ENCODE measurements around the gene NECTIN4.

NECTIN4 gene

DNA sequence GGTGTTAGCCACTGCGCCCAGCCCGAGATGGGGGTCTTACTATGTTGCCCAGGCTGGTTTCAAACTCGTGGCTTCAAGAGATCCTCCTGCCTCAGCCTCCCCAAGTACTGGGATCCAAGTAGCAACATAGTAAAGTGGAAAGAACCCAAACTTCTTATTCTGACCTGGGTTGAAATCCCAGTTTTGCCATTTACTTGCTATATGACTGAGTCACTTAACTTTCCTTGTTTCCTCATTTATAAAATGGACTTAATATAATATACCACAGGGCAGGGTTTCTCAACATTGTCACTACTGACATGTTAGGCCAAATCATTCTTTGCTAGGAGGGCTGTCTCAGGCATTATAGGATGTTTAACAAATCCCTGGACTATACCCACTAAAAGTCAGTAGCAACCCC, 21.8 kb upstream of the NECTIN4 start:
- DNase-seq: no peak

DNA sequence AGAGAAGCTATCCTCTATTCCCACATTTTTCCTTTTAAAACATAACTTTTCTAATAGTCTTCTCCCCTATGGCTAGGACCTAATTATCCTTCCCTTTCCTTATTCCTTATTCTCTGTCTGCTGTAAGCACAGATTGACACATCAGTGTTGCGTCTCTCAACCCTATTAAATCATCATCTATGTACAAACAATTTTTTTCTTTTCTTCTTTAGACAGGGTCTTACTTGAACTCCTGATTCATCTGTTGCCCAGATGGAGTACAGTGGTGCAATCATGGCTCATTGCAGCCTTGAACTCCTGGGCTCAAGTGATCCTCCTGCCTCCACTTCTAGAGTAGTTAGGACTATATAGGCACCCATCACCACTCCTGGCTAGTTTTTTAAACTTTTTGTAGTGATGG, 17.1 kb upstream of the NECTIN4 start:
- no peak for DNase-seq

DNA sequence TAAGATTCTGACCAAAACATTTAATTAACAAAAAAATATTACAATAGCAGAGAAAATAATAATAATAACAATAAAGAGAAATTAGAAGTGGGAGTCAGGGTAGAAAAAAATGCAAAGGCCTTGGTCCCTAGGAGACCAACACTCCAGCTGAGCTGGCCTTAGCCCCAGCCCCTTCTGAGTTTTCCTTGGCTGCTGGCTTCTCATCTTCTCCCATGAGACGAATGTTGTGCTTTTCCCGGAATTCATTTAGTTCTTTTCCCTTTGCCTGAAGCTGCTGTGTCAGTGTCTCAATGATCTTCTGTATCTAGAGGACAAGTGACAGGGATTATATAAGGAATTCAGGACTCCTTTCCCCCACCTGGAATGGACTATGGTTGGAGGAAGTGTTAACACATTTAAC, 11.2 kb upstream of the NECTIN4 start:
- DNase-seq: no peak

DNA sequence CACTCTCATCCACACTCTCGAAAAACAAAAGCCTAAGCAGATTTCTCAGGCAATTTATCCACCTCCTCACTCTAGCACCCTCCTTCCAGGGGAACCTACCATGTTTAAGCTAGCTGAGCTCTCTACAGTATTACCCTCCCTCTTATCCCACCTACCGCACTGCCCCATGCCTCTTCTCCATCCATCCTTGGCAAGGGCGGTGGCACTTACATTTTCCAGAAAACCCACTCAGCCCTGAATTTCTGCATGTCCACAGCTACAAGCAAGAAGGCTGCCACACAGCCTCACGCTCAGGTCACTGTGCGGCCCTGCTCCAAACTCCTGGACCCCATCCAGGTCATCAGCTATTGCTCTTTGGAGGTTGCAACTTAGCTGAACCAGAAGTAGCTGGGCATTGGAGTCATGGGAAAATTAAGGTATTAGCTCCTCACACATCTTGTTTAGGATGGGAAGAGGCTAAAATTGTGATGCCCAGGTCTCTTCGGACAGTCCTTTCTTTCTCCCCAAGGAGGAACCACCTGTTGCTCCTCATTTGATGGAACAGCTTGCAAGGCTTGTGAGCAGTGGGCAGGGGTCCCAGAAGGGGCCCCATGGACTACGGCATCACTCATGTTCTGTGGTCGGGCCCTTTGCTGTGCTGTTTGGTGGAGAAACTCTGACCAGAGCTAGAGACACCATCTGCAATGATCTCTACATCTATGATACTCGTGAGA, 9.9 kb upstream of the NECTIN4 start:
- no peak for DNase-seq

DNA sequence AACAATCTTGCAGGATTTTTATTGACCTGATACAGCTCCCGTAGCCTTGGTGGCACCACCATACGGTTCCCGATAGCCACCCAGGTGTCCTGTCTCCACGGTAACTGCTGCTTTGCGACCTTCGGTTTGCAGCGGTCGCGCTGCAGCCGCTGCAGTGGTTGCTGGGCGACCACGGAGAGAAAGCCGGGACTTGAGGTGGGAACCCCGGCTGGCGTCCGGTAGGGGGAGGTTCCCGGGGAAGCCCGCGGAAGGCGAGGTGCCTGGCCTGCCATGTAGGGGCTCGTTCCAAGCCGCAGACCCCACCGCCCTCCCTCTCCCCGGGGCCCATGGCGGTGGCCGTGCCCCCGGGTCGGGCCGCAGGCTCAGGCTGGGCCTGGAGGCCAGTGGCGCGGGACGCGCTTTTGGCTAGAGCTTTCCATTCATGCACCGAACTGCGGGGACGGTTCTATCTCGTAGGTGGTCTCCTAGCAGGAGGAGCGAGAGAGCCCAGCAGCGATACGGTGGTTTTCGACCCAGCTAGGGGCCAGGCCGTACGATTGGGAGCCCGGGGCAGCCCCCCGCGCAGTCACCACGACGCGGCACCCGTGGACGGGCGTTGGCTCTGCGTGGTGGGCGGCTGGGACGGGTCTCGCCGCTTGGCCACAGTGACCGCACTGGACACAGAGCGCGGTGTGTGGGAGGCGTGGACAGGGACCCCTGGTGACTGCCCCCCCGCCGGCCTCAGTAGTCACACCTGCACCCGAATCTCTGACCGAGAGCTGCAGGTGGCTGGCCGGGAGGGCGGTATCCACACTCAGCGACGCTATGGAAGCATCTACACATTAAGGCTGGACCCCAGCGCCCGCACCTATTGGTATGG, 9.1 kb upstream of the NECTIN4 start, which contains the start of gene KLHDC9:
Gene KLHDC9 (plus strand): TSS at position 152 of the 859 bp plus-strand sequence. CDS start 175 bp downstream, at position 327.
- DNase-seq: peak; percentile 75

DNA sequence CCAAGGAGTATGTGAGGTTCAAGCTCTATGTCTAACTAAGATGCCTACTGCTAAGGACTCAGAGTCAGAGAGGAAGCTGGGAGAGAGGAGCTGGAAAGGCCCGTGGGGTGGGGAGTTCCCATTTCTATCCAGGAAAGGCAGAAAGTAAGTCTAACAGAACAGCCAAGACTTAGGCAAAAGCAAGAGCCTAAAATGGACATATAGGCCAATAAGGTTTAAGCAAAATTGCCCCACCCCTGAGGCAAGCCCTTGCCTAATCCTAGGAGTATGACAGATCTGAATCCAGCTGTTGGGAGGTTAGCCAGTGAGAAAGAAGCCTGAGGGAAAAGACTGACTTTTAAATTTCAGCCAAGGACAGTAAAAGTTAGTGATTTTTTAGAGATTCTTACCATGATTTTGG, 7.2 kb upstream of the NECTIN4 start:
- no peak for DNase-seq

DNA sequence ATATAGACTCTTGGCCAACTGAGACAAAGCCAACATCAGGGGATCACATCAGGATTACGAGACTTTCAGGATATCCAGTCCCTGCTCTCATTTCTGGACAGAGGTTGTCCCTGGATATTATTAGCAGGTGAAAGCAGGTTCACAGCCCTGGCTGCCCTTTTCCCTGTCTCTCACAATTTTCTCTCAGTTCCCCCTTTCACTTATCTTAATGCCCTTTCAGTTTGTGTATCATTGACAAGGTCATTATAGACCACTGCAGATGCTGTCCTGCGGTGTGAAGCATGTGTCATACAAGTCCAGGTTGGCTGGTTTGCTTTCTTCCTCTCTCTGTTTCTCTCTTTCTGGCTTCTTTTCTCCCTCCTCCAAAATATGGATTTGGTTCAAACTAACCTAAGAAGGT, 6.7 kb upstream of the NECTIN4 start:
- DNase-seq: no peak

DNA sequence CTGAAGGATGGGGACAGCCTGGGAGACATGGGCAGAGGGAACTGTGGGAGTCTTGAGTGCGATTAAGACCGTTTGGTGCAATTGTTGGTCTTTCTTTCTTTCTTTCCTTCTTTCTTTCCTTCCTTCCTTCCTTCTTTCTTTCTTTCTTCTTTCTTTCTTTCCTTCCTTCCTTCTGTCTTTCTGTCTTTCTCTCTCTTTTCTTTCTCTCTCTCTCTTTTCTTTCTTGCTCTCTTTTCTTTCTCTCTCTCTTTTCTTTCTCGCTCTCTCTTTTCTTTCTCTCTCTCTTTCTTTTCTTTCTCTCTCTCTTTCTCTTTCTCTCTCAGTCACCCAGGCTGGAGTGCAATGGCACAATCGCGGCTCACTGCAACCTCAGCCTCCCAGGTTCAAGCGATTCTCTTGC, 5.9 kb upstream of the NECTIN4 start:
- DNase-seq: no peak

DNA sequence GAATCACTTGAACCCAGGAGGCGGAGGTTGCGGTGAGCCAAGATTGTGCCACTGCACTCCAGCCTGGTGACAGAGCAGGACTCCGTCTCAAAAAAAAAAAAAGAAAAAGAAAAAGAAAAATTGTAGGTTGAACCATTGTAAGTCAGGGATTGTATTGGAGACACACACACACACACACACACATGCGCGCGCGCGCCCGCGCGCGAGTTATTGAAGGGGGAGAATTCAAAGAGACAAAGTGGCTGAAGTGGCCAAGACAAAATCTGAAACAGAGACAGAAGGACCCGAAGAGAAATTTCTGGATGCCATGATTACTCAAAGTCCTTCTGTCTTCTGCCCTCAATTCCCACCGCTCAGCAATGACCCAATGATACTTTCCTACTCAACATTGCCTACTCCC, 5.1 kb upstream of the NECTIN4 start:
- DNase-seq: no peak

DNA sequence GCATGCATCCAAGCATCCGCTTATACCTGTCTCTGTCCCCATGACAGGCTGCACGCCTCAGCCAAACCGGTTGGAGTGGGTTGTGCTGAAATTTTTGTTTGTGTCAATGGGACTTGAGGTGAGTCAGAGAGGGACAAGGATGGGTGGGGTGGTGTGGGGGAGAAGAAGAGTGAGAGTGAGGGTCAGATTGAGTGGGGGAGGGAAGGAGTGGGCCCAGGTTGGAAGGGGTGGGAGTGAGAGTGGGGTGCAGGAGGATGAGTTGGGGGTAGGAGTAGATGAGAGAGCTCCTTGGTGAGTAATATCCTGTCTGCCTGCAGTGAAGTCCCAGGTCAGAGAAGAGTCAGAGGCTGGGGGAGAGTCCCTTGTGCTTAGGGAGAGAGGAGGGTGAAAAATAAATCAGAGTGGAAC, 3.3 kb upstream of the NECTIN4 start:
- DNase-seq: no peak

DNA sequence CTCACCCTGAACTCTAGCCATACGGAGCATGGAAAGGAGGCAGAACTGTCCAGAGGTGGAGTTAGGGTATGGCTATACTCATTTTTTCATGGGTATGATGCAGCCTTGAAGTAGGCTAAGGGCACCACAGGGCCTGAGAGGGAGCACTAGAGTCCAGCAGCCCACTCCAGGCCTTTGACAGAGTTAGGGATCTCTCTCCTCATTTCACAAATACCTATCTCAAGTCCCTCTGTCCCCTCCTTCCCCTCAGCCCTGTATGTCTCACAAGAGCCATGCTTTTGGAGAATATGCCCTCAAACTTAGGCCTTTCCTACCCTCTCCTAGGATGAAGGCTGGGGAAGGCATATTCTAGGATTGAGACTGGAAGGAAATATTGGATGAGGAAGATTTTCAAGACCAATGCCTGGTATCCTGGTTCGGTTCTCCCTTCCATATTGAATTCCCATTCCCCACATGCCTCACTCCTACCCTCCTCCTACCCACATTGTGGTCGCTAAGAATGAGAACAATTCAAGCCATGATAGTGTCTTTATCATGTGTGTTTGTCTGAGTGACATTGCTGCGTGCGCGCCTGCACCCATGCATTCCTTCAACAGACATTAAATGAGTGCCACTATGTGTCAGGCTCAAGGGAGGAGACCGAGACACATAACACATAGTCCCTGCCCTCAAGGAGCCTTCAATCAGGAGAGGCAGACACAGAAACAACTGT, 2.6 kb upstream of the NECTIN4 start:
- no peak for DNase-seq

DNA sequence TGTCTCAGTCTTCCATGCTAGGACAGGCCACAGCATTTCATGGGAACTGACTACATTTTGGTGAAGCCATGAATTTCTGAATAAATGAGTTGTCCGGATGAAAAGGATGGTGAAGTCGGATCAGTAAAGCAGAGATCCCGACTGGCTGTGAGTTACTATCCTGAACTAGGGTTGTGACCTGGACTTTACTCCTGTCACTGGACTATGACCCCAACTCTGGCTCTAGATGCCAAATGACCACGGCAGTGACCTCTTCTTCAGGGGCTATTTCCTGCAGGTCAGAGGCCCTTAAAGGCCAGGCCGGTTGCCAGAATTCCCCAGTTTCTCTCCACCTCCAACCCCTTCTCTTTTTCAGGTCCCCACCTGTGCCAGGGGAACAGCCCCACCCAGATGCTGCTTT, 1.7 kb upstream of the NECTIN4 start:
- no peak for DNase-seq

DNA sequence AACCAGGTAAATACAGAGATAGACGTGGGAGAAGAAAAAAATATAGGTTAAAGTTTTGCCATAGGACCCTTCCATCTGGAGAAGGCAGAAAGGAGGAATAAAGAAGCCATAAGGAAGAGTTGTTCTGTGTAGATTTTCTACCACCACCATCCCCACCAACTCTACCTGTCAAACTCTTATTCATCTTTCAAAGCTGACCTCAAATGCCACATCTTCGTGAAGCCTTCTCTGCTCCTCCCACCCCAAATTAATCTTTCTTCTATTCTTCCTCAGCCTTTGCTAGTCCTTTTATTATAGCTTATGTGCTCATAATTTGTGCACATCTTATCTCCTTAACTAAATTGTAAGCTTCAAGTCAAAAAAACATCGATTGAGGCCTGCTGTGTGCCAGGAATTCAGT, 1.3 kb upstream of the NECTIN4 start:
- no peak for DNase-seq

DNA sequence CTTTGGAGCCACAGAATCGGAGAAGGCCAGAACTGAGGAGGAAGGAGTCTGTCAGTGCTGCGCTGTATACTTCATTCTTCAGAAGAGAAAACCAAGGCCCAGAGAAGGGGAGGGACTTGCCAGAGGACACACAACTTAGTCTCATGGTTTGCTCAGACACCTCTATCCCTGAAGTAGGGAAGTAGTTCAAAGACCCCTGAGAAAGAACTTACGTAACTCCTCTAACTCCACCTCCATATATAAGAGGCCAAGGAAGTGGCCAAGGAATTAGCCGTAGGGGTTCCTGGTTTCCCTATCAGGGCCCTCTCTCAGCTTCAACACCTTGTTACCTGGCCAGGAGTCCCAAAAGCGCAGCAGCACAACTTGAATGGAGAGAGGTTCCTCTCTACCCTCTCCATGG, 580 bp upstream of the NECTIN4 start:
- no peak for DNase-seq

DNA sequence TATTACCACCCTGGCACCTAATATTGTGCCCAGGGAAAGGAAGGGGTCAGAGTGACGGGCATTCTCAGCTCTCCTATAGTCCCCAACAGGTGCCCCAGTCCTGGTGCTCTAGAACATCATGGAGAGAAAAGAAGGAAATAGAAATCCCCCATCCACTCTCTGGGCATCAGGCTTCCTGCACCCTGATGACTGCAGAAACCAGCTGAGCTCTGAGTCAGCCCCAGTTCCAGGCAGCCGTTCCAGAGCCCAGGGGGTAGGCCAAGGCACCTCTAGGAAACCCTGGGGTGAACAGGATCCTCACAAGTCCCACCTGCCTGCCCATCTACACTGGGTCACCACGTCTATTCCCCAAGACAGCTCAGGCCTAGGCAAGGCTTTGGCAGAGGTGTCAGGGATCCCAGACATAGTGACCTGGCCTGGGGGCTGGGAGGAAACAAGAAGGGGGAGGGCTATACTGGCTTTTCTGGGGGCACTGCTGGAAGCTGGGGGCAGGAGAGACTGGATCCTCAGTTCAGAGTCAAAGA, 709 bp downstream of the NECTIN4 start:
- DNase-seq: no peak

DNA sequence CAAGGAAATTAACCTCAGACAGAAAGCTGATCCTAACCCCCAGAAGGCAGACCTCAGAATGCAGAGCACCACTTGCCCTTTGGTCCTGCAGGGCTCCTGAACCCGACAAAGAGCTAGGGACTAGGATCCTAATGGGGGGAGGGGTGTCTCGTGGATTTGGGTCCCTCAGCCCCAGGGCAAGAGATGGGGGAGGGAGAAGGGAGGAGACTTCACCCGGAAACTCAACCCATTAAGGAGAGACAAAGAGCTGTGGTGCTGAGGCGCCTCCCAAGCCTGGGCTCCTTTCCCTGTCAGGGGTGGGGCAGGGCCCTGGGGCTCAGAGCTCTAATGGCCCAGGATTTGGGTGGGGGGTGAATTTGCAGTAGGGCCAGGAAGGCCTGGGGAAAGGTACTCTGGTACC, 2.9 kb downstream of the NECTIN4 start:
- no peak for DNase-seq

DNA sequence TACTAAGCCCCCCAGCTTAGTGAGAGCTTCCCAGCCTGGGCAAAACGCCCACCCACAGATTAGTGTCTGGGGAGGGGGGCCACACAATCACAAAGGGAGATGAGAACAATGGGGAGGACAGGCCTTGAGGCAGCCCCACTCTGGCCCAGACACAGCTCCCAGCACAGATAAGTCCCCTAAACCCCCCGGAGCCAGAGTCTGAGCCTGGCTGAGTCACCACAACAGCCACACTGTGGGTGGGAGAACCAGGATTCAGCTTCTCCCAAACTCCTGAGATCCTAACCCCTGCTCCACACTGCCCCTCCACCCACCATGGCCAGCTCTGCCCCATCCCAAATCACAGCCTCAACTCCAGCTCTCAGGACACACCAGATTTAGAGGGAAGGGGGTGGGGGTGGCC, 4.2 kb downstream of the NECTIN4 start:
- no peak for DNase-seq

DNA sequence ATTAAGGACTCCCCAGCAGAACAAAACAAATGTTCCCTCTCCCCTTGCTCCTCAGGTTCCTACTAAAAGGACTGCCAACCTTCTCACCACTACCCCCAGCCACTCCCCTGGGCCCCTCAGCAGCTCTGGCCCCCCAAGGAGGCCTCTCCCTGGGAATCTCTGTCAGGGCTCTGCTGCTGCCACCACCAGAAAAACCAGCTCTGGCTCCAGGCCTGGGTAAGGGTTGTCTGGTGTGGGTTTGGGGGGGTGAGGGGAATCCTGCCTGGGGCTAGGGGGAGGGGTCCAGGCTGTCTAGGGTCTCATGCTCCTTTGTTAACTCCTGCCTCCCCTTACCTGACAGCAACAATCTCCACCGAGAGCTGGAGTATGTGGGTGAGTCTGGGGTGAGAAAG, 4.8 kb downstream of the NECTIN4 start:
- no peak for DNase-seq

DNA sequence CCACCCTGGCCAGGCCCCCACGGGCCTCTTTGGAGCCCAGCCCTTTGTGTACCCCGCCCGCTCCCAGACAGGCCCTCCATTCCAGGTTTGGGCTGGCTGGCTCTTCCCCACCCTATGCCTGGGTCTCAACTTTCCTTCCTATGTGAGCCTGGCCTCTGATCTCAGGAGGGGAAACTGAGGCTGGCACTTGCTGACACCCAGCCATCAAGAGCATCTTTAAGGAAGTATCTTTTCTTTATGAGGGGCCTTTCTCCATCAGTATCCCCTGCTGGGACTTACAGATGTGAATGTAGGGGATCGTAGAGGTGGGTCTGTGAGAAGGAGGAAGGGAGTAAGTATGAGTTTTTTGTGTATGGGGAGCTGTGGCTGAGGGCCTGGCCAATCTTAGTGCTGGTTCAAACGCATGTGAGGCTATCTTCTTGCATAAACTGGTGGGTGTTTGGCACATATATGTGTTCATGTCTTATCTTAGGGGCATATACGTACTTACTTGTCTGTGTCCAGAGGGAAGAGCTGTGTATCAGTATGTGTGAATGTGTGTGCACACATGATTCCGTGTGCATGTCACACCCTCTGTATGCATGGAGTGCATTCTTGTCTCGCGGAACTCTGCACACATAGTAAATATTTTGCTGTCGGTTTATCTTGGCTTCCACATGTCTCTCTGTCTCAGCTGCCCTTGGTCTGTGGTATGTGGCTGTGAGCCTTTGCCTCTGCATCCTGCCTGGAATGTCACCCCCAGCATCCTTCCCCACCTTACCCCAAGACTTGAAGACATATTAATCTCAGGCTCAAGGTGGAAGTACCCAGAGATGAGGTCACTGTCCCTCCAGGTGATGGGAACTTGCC, 5.4 kb downstream of the NECTIN4 start:
- no peak for DNase-seq

DNA sequence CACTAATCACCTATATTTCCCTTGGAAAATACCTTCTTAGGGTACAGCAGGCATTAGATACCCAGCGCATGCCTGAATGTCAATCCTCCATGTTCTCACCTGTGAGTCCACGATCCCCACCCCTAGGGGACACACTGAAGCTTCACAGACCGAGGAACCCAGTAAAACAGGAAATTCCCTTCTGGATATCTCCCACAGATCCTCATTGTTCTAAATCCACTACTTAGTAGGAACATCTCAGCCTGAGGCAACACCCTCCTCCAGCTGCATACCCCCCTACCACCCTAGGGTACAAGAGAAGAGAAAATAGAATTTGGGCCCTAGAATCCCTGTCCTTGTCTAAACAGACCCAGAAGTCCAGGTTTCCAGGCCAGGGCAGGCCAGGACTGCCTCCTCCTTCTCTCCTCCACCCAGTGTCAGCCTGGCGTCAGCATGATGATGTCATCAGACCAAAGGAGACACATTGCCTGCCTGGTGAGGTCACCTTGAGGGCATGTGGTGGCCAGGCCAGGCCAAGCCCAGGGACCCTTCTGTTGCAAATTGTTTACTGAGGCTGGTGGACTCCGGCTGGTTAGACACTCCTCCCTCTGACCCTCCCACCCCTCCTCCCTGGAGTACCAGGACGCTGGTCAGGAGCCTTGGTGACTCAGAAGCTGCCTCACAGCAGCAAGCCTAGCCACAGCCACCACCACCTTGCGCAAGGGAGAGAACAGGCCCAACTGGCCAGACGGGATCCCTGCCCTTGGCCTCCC, 6.2 kb downstream of the NECTIN4 start:
- no peak for DNase-seq

DNA sequence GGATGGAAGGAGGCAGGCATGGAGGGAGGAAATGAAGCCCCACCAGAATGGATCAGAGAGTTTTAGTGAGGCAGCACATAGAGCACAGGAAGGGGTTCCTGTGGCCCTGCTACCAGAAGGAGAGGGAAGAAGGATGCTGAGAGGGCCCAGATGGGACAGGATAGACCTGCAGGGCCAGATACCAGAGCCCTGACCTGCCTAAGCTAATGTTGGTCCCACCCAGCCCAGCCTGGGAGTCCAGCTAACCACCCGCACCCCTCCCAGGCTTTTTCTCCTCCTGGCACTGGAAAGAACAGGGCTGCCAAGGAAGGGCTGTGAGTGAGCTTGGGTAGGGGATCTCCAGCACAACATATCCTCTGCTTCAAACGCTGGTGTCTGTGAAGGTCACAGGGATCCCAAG, 6.9 kb downstream of the NECTIN4 start:
- DNase-seq: no peak

DNA sequence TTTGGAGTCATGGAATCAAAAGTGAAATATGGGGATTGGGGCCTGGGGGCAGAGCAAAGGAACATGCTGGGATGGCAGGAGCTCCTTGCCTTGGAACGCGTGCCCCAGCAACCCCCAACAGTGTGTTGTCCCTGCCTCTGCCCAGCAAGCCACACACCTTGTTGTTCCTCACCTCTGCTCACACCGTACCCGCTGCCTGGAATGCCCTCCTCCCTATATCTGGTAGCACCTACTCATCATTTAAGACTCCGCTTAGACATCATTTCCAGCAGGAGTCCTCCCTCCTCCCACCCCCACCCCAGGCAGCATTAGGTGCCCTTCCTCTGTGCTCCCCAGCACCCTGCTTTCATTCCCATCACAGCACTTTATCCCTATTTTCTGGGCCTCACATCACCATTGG, 7.8 kb downstream of the NECTIN4 start:
- no peak for DNase-seq
